ENCODE measurements around the gene ING3.
A peak's percentile ranks its signal among the peaks of the same experiment; 100 is the strongest.
"Not testable (repeated sequence)": the region's sequence is repeated elsewhere in the genome, so short reads cannot be mapped to it uniquely, and the experiment has no call there.

ING3 gene

GRCh38 chr7:121003986-121004685 lies 53.6 kb downstream of the ING3 start:
- peak in 1 of 14 donors; percentile 92 for DNase-seq

GRCh38 chr7:121005058-121005457 lies 54.5 kb downstream of the ING3 start:
- not testable (repeated sequence) for DNase-seq

GRCh38 chr7:121005996-121006584 lies 55.5 kb downstream of the ING3 start:
- DNase-seq: no peak

- DNase-seq: no peak
Measured at GRCh38 chr7:121006711-121007315, 56.2 kb downstream of the ING3 start.

- DNase-seq: no peak
Measured at GRCh38 chr7:121008816-121009215, 58.2 kb downstream of the ING3 start.

GRCh38 chr7:121011401-121011800 lies 60.8 kb downstream of the ING3 start:
- no peak for DNase-seq

GRCh38 chr7:121012170-121012874 lies 61.7 kb downstream of the ING3 start:
- no peak for DNase-seq

- DNase-seq: no peak
Measured at GRCh38 chr7:121012919-121013318, 62.3 kb downstream of the ING3 start.

GRCh38 chr7:121015560-121015959 lies 65.0 kb downstream of the ING3 start:
- DNase-seq: no peak

- DNase-seq: no peak
Measured at GRCh38 chr7:121016966-121017365, 66.4 kb downstream of the ING3 start.

GRCh38 chr7:121017586-121017985 lies 67.0 kb downstream of the ING3 start:
- DNase-seq: no peak

GRCh38 chr7:121019018-121019417 lies 68.4 kb downstream of the ING3 start:
- no peak for DNase-seq

- DNase-seq: no peak
Measured at GRCh38 chr7:121020249-121020988, 69.8 kb downstream of the ING3 start.

- no peak for DNase-seq
Measured at GRCh38 chr7:121020989-121021969, 70.7 kb downstream of the ING3 start.

- DNase-seq: no peak
Measured at GRCh38 chr7:121023194-121023593, 72.6 kb downstream of the ING3 start.

GRCh38 chr7:121023683-121024511 lies 73.3 kb downstream of the ING3 start:
- no peak for DNase-seq

GRCh38 chr7:121024611-121025010 lies 74.0 kb downstream of the ING3 start:
- no peak for DNase-seq

- no peak for DNase-seq
Measured at GRCh38 chr7:121026159-121026558, 75.6 kb downstream of the ING3 start.

GRCh38 chr7:121026577-121027111 lies 76.1 kb downstream of the ING3 start:
- no peak for DNase-seq

All from C1 segment of cervical spinal cord (tissue), 14 donors.